Measurements from ENCODE around the gene PCSK2.

PCSK2 gene

DNA sequence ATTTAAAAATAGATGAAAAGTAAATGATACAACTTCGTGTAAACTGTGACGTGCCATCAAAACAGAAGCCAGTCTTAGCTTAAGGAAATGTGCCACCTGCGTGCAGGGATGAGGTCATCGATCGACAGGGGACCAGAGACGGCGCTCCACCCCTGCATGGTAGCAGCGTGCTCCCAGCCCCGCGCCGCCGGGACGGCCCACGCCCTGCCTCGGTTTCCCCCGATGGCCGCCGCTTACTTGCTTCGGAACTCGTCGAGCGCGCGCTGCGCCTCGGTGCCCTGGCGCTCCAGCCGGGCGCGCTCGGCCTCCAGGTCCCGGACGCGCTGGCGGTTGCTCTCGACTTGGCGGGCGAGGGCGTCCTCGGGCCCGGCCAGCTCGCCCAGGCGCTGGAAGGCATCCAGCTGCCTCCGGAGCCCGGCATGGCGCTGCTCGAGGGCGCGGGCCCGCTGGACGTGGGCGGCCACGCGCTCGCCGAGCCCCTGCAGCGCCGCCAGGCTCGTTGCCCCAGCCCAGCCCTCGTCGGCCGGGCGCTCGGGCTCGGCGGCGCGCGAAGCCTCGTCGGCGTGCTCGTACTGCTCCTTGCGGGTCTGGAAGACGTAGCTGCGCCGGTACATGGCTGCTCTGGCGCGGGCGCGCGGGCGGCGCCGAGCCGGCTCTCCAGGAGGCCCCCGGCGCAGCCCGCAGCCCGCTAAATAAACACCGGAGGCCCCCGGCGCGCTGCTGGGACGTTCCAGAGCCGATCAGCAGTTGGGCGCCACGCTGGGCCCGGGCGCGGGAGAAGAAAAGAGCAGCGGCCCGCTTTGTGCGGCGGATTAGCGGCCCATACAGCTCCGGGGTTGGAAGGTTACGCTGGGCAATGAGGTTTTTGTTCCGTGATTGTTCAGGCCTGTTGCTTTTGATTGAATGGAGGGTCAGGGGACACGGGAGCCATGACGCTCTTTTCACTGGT is 304.1 kb downstream of the PCSK2 start, which contains the start of gene BFSP1:
TSS of gene BFSP1 (minus strand) at position 664 of the 949 bp plus-strand sequence. CDS start at position 614, 50 bp downstream.
- DNase-seq (ENCODE audit: low read depth in 1 of 2, low spot score in 1 of 2) = peak in 1 of 2 donors; percentile 24

DNA sequence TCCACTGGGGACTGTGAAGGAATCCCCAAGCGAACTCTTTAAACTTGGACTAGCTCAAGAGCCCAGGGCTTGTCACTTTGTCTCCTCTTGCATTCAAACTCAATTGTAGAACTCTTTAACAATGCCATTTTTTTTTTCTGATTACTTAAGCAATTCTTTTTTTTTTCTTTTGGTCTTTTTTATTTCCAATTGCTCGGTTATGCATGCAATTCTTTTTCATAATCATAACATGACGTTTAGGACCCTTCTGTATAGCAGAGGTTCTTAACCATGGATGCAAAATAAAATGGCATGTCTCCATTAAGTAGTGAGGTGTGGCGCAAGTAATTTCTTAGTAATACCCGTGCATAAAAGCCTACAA is 304.8 kb downstream of the PCSK2 start:
- DNase-seq (ENCODE audit: low read depth in 1 of 2, low spot score in 1 of 2) = no peak

- DNase-seq (ENCODE audit: low read depth in 1 of 2, low spot score in 1 of 2) = no peak
Measured at GRCh38 chr20:17533396-17533795, 306.6 kb downstream of the PCSK2 start.

DNA sequence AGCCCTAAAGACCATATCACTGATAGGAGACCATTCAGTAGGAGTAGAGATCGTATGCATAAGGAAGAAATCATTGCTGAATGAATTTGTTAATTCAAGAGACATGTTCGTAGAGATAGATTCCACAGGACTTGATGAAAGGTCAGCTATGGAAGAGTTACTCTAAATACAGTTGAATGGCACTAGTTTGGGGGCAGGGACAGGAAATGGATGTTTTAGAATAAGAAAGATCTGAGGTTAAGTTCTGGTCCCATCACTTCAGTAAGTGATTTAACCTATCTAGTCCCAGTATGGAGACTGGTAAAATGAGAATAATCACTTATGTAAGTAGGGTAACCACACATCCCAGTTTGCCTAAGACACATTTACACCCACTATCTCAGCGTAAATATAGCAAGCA is 307.2 kb downstream of the PCSK2 start:
- no peak for DNase-seq (ENCODE audit: low read depth in 1 of 2, low spot score in 1 of 2)
